HepG2 (cell line): ENCODE measurements around the gene FHIT. TPM values are rescaled to one million over a fixed set of nuclear protein-coding genes. Genes with fewer than 3 reads are reported as not detected.

Source experiments
- ATAC-seq: fragments of 200-7000 bp; cut with Tn5 transposase; 3 replicates; pipeline ENCODE4 v1.9.1; 2020; ENCODE audit warnings: mild to moderate bottlenecking, moderate library complexity
- BruUV-seq: library from RNA; stranded (reverse); fragments of 400-500 nt; replicated peaks from 2 replicates; lab custom pipeline; 2021; lab: Mats Ljungman, UMichigan
- CTCF ChIA-PET: fragments of 300-600 bp; formaldehyde crosslinking; extraction: SDS; loops from one replicate; lab custom pipeline; 2021; ENCODE audit warnings: low total read pairs, inconsistent platforms, low intra/inter-chr PET ratio; lab: Yijun Ruan, JAX
- POLR2A ChIA-PET: fragments of 350-600 bp; sonication (Branson Sonifier 250); formaldehyde crosslinking; loops from one replicate; lab custom pipeline; 2020; ENCODE audit warnings: antibody characterized with exemption, inconsistent platforms; lab: Yijun Ruan, JAX
- DNase-seq: peaks from one replicate; pipeline ENCODE4 v3.0.0-alpha.2; 2015; ENCODE audit warnings: low spot score
- FAIRE-seq: peaks from 3 replicates; lab custom pipeline; 2011; peaks lifted over from hg19 to GRCh38; lab: Jason Lieb, UNC
- H2AFZ ChIP-seq: one replicate; pipeline ENCODE4 v1.6.1; 2011; ENCODE audit warnings: low read length, inconsistent platforms
- H3K27ac ChIP-seq: fragments of 300-600 bp; 3 replicates; pipeline ENCODE4 v1.8.0; 2011; ENCODE audit warnings: mixed run types, mild to moderate bottlenecking, mixed read lengths, low read length, inconsistent platforms; ENCODE audit not compliant: insufficient read depth; ENCODE audit errors: extremely low read length
- H3K27me3 ChIP-seq, 2 experiments: fragments of 200-600 bp in 1 of 2; 2 replicates in 1 of 2; 3 replicates in 1 of 2; pipeline versions ENCODE4 v1.6.0 to v1.8.0; 2011; ENCODE audit warnings: low read length in 2 of 2, mild to moderate bottlenecking in 2 of 2, moderate library complexity in 2 of 2, inconsistent platforms in 1 of 2; ENCODE audit not compliant: insufficient read depth in 2 of 2, control insufficient read depth in 1 of 2
- H3K36me3 ChIP-seq, 2 experiments: fragments of 200-600 bp in 1 of 2; replicated peaks in 1 of 2; 2 replicates in 1 of 2; 3 replicates in 1 of 2; pipeline versions ENCODE4 v1.5.1 to v1.8.0; 2011; ENCODE audit warnings: low read length in 2 of 2, inconsistent platforms in 1 of 2; ENCODE audit not compliant: insufficient read depth in 2 of 2, control insufficient read depth in 1 of 2
- H3K4me1 ChIP-seq: 2 replicates; pipeline ENCODE4 v1.5.1; 2012; ENCODE audit warnings: low read length, inconsistent platforms; ENCODE audit not compliant: insufficient read depth
- H3K4me2 ChIP-seq: 2 replicates; pipeline ENCODE4 v1.6.0; 2011; ENCODE audit warnings: low read depth, low read length, inconsistent platforms
- H3K4me3 ChIP-seq, 3 experiments: fragments of 200-600 bp in 1 of 3; sonication (generic), shearing (Covaris generic) in 1 of 3; replicated peaks in 1 of 3; 2 replicates each; pipeline ENCODE4 v1.5.1; 2011 to 2016; ENCODE audit warnings: low read length in 3 of 3, inconsistent platforms in 2 of 3, low read depth in 2 of 3, mild to moderate bottlenecking in 2 of 3, control low read depth in 1 of 3, mixed read lengths in 1 of 3; ENCODE audit not compliant: insufficient read depth in 1 of 3
- H3K79me2 ChIP-seq: one replicate; pipeline ENCODE4 v1.6.1; 2011; ENCODE audit warnings: low read length, inconsistent platforms; ENCODE audit not compliant: insufficient read depth
- H3K9ac ChIP-seq: 2 replicates; pipeline ENCODE4 v1.6.0; 2011; ENCODE audit warnings: mild to moderate bottlenecking, low read depth, low read length, inconsistent platforms; ENCODE audit not compliant: insufficient read depth
- H3K9me3 ChIP-seq: 2 replicates; pipeline ENCODE4 v1.5.1; 2012; ENCODE audit warnings: mild to moderate bottlenecking, low read length
- H4K20me1 ChIP-seq: 2 replicates; pipeline ENCODE4 v1.6.0; 2011; ENCODE audit warnings: inconsistent platforms, mild to moderate bottlenecking, low read length, moderate library complexity; ENCODE audit not compliant: insufficient read depth
- NR3C1 ChIP-seq: sonication (generic); formaldehyde crosslinking; IDR thresholded peaks from 2 replicates; pipeline ENCODE4 v1.4.0; 2020; ENCODE audit warnings: missing genetic modification reagents
- SP4 ChIP-seq: sonication (generic); formaldehyde crosslinking; IDR thresholded peaks from 2 replicates; pipeline ENCODE4 v1.8.1; 2023; ENCODE audit warnings: mild to moderate bottlenecking, missing genetic modification reagents
- TCF7 ChIP-seq: sonication (generic); IDR thresholded peaks from 2 replicates; pipeline ENCODE4 v1.6.1; 2016; ENCODE audit warnings: antibody characterized with exemption, low read depth
- ZMYM4 ChIP-seq: sonication (generic); formaldehyde crosslinking; IDR thresholded peaks from 2 replicates; pipeline ENCODE4 v1.8.1; 2023; ENCODE audit warnings: mild to moderate bottlenecking, missing genetic modification reagents
- ZNF143 ChIP-seq: sonication (generic); formaldehyde crosslinking; IDR thresholded peaks from 2 replicates; pipeline ENCODE4 v1.4.0; 2020; ENCODE audit warnings: missing genetic modification reagents
- ZNF333 ChIP-seq: sonication (generic); formaldehyde crosslinking; IDR thresholded peaks from 2 replicates; pipeline ENCODE4 v1.4.0; 2020; ENCODE audit warnings: mild to moderate bottlenecking, missing genetic modification reagents, borderline replicate concordance
- WGBS: methylation state at CpG from one replicate; pipeline ENCODE4 v1.1.6; 2017; ENCODE audit warnings: low lambda C conversion rate; 5-methylcytosine and 5-hydroxymethylcytosine counted together
- in situ Hi-C: cut with HindIII; loops from 2 replicates; pipeline ENCODE4 v1.10.0; 2017; ENCODE audit warnings: low pct_unique_long_range_greater_than_20kb; ENCODE audit not compliant: extremely low pct_ligation_motif_present
- intact Hi-C: fragments of 100-400 bp; cut with micrococcal nuclease; formaldehyde crosslinking; loops from one replicate; pipeline ENCODE4 v1.10.0; 2022; ENCODE audit not compliant: unreplicated experiment
- polyA plus RNA-seq, 8 experiments: library from polyadenylated mRNA; depleted of rRNA in 3 of 8; stranded (reverse) in 7 of 8; unstranded in 1 of 8; fragments of >200 nt; fragmentation: Illumina TruSeq in 4 of 8; extraction: Trizol in 4 of 8; gene quantifications; 2 replicates each; pipeline versions ENCODE4 v1.2.1 to v1.2.3, GENCODE V29; 2011 to 2016; ENCODE audit warnings: low read depth in 4 of 8, missing spikeins in 1 of 8, mixed read lengths in 1 of 8; ENCODE audit not compliant: insufficient read depth in 1 of 8
- total RNA-seq, 5 experiments: library from RNA; depleted of rRNA; stranded (reverse); fragments of >200 nt; fragmentation: Illumina TruSeq; extraction: Trizol; gene quantifications; 2 replicates each; pipeline ENCODE4 v1.2.3, GENCODE V29; 2016; ENCODE audit warnings: low read depth in 1 of 5
- TF ChIP-seq, protein P1 (sequence below): sonication (generic); formaldehyde crosslinking; IDR thresholded peaks from 2 replicates; pipeline ENCODE4 v1.5.0; 2020; ENCODE audit warnings: missing genetic modification reagents

Gene FHIT
- total and polyA plus RNA-seq, 2 of the 13 experiments (the other 11 are each of a cell fraction or from before 2014, with no cell fraction given), result 4.0 to 4.6 TPM

DNA sequence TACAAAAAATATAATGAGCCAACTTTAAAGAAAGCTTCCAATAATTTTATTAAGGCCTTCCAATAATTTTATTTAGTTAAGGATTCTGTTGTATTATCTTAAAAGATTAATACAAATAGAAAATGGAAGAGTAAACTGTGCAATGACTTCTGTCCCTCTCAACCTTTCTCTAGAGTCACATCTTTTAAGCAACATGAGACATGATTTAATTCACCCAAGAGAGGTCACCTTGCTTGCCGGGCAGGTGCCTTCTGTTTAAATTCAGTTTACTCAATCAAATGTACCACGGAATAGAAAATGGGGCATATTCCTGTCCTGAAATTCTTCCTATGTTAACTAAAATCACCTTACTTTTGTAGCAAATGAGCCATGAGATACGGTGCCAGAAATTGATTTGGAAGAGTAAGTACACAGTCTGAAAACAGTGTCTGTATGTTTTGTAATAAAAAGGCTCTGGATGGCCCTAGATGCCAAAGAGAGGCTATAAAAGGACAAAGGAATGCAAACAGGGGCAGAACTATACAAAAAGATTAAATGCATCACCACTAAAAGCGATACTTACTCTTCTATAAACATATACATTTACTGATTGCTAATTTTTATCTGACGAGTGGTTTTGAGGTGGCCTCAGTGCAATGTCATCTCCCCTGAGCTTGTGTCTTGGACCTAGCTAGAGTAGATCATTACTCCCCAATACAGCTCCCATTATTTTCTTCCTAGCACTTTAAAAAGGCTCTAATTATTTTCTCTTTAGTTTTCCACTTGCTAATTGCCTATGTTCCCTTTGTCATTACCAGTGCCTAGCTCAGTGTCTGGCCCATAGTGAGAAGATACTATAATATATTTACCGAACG, 134.0 kb downstream of the FHIT start:
- H2AFZ ChIP-seq, result peak overlapping the region; percentile 15
- H3K4me1 ChIP-seq, result no peaks in the 10 kb centered on the region
- ATAC-seq (no peak), DNase-seq (no peak)
- no peaks in the 10 kb centered on the region for H3K36me3 ChIP-seq
- H3K9ac ChIP-seq, result no peak overlapping the region
- no peaks in the 10 kb centered on the region for H3K79me2 ChIP-seq
- TF ChIP-seq TCF7 (no peak), ZNF143 (no peak), ZMYM4 (CRISPR knock-in tag) (no peak), NR3C1 (CRISPR knock-in tag) (no peak), ZNF333 (no peak), SP4 (CRISPR knock-in tag) (no peak)
- TF ChIP-seq, protein P1, sequence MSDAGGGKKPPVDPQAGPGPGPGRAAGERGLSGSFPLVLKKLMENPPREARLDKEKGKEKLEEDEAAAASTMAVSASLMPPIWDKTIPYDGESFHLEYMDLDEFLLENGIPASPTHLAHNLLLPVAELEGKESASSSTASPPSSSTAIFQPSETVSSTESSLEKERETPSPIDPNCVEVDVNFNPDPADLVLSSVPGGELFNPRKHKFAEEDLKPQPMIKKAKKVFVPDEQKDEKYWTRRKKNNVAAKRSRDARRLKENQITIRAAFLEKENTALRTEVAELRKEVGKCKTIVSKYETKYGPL (CRISPR knock-in tag), result no peak
- TF ChIP-seq, all 625 proteins: peak for 0
- intact Hi-C loops (no loop called here), in situ Hi-C loops (no loop called here)
- FAIRE-seq, result no peak
- Histone ChIP-seq H3K4me3 (no peak overlapping the region), H3K9me3 (no peaks in the 10 kb centered on the region), H4K20me1 (no peaks in the 10 kb centered on the region), H3K27ac (no peak overlapping the region), H3K27me3 (no peaks in the 10 kb centered on the region), H3K4me2 (no peak overlapping the region)
- POLR2A ChIA-PET, result no interaction called here
- CTCF ChIA-PET, result no interaction called here
- no TSS peak for BruUV-seq
- WGBS, result 76% methylated on average over 7 of the region's 7 CpGs
